Motor neuron (in vitro differentiated cells): ENCODE data around the gene TMEM214. TPM values are rescaled to one million over a fixed set of nuclear protein-coding genes. Genes with fewer than 3 reads are reported as not detected.
A peak's percentile ranks its signal among the peaks of the same experiment; 100 is the strongest.

Source experiments
- ATAC-seq, 8 experiments: fragments of 200-7000 bp; cut with Tn5 transposase; replicated peaks in 6 of 8; 2 replicates each; pipeline ENCODE4 v1.8.0; 2021; ENCODE audit warnings: mild to moderate bottlenecking in 8 of 8, moderate library complexity in 8 of 8
- H3K27ac ChIP-seq, 2 donors: fragments of 250-450 bp; sonication (Bioruptor Pico); 2 replicates each; pipeline ENCODE4 v1.9.0; 2021; ENCODE audit warnings: antibody characterized with exemption in 2 of 2, mild to moderate bottlenecking in 2 of 2, moderate library complexity in 1 of 2
- H3K4me1 ChIP-seq, 2 donors: fragments of 250-450 bp; sonication (Bioruptor Pico); replicated peaks in 1 of 2; 2 replicates each; pipeline ENCODE4 v1.6.1; 2021; ENCODE audit warnings: antibody characterized with exemption in 2 of 2, mild to moderate bottlenecking in 2 of 2, moderate library complexity in 1 of 2
- H3K4me3 ChIP-seq, 5 donors: fragments of 250-450 bp; sonication (Bioruptor Pico); 2 replicates each; pipeline ENCODE4 v1.9.0; 2021; ENCODE audit warnings: antibody characterized with exemption in 5 of 5, mild to moderate bottlenecking in 5 of 5, moderate library complexity in 4 of 5
- WGBS, 10 experiments: fragments of 450-650 bp; shearing (Covaris generic); methylation state at CpG; one replicate each; pipeline ENCODE4 v1.0.0; 2022; 5-methylcytosine and 5-hydroxymethylcytosine counted together
- in situ Hi-C, 9 experiments: fragments of 400-800 bp; cut with MboI; loops; one replicate each; pipeline ENCODE4 v1.15.0; 2021; ENCODE audit warnings: low sequenced_read_pairs in 9 of 9, low pct_unique_long_range_greater_than_20kb in 2 of 9; ENCODE audit not compliant: unreplicated experiment in 9 of 9
- total RNA-seq, 8 experiments: library from RNA; unstranded; fragments of 300-600 nt; gene quantifications; 2 replicates each; pipeline versions ENCODE4 v1.2.3 to v1.2.4, GENCODE V29; 2022

TMEM214 gene
- total RNA-seq, 8 experiments from 2014 or later = 11.8 to 44.1 (median 30.1) TPM

GRCh38 chr2:27042985-27043634, 10.3 kb downstream of the TMEM214 start:
- Histone ChIP-seq H3K4me3 (no peak overlapping the region), H3K27ac (no peak overlapping the region), H3K4me1 (no peaks in the 10 kb centered on the region)
- in situ Hi-C loops = loop anchor here in 1 of 9 experiments (25.0 kb wide), 1 partner anchor 206 kb away; the partner anchor contains the start of gene DPYSL5
- no peak for ATAC-seq
- WGBS, 10 experiments = 69 to 90% (median 80%) methylated on average over 1 to 5 of the region's 7 CpGs; no CpG with 5 or more reads in 1 of the 10 experiments

- in situ Hi-C loops = loop anchor here in 1 of 9 experiments (25.0 kb wide), 1 partner anchor 212 kb away; the partner anchor contains the start of gene DPYSL5
- WGBS, 10 experiments = 5 to 82% (median 30%) methylated on average over 2 to 38 of the region's 52 CpGs; no CpG with 5 or more reads in 4 of the 10 experiments
- peak in 6 of 8 experiments; percentile 2 to 25 (median 14) for ATAC-seq
- H3K4me1 ChIP-seq = peaks cover 8 to 10% of the 10 kb centered on the region in 2 donors
- peak overlapping the region; percentile 96 to 98 for H3K27ac ChIP-seq
- H3K4me3 ChIP-seq = peak overlapping the region; percentile 81 to 99 (median 89)
Observed at GRCh38 chr2:27049422-27050280, 16.9 kb downstream of the TMEM214 start.

GRCh38 chr2:27050281-27050995, 17.7 kb downstream of the TMEM214 start:
- in situ Hi-C loops = no loop called here
- WGBS, 10 experiments = 0 to 7% (median 1%) methylated on average over 1 to 21 of the region's 48 CpGs; no CpG with 5 or more reads in 3 of the 10 experiments
- ATAC-seq = peak; percentile 63 to 82 (median 72)
- H3K27ac ChIP-seq = peak overlapping the region; percentile 96 to 98
- H3K4me3 ChIP-seq = peak overlapping the region; percentile 81 to 99 (median 89)
- H3K4me1 ChIP-seq = peaks cover 8 to 10% of the 10 kb centered on the region in 2 donors

GRCh38 chr2:27050996-27051901, 18.5 kb downstream of the TMEM214 start, which contains the start of gene AGBL5:
Gene AGBL5, plus strand, starts transcription at chr2:27051668. Its CDS starts 1,291 bp downstream, at chr2:27052959.
- in situ Hi-C loops = no loop called here
- ATAC-seq = peak; percentile 62 to 78 (median 74)
- Histone ChIP-seq H3K27ac (peak within 1 kb of the TSS; percentile 96 to 98), H3K4me1 (peaks cover 8 to 10% of the 10 kb centered on the region in 2 donors), H3K4me3 (peak within 1 kb of the TSS; percentile 81 to 99 (median 89))
- WGBS, 10 experiments = 0 to 20% (median 0%) methylated on average over 1 to 32 of the region's 67 CpGs; no CpG with 5 or more reads in 1 of the 10 experiments

GRCh38 chr2:27051902-27052645, 19.3 kb downstream of the TMEM214 start:
- Histone ChIP-seq H3K4me3 (peak overlapping the region; percentile 81 to 99 (median 89)), H3K4me1 (peaks cover 8 to 10% of the 10 kb centered on the region in 2 donors), H3K27ac (peak overlapping the region; percentile 96 to 98)
- ATAC-seq = peak in 2 of 8 experiments; percentile 0 to 1
- in situ Hi-C loops = no loop called here
- WGBS, 10 experiments = 0 to 29% (median 7%) methylated on average over 2 to 5 of the region's 24 CpGs; no CpG with 5 or more reads in 4 of the 10 experiments

GRCh38 chr2:27053321-27053720, 20.6 kb downstream of the TMEM214 start:
- in situ Hi-C loops = no loop called here
- WGBS, 10 experiments = 71 to 100% (median 90%) methylated on average over 2 to 10 of the region's 11 CpGs; no CpG with 5 or more reads in 1 of the 10 experiments
- no peak overlapping the region for H3K4me3 ChIP-seq
- H3K27ac ChIP-seq = no peak overlapping the region
- ATAC-seq = no peak
- peaks cover 8 to 10% of the 10 kb centered on the region in 2 donors for H3K4me1 ChIP-seq

- WGBS, 10 experiments = 67 to 100% (median 91%) methylated on average over 1 to 8 of the region's 8 CpGs; no CpG with 5 or more reads in 2 of the 10 experiments
- Histone ChIP-seq H3K4me3 (no peak overlapping the region), H3K27ac (no peak overlapping the region), H3K4me1 (peaks cover 8 to 10% of the 10 kb centered on the region in 2 donors)
- in situ Hi-C loops = no loop called here
- no peak for ATAC-seq
Observed at GRCh38 chr2:27053776-27054175, 21.0 kb downstream of the TMEM214 start.

- in situ Hi-C loops = no loop called here
- 92 to 100% (median 99%) methylated on average over 4 to 6 of the region's 11 CpGs; no CpG with 5 or more reads in 4 of the 10 experiments for WGBS, 10 experiments
- H3K4me3 ChIP-seq = no peak overlapping the region
- no peak for ATAC-seq
- peaks cover 4% of the 10 kb centered on the region in 2 donors for H3K4me1 ChIP-seq
- H3K27ac ChIP-seq = no peak overlapping the region
Observed at GRCh38 chr2:27054721-27055120, 22.0 kb downstream of the TMEM214 start.

- in situ Hi-C loops = no loop called here
- 60 to 92% (median 83%) methylated on average over 1 to 4 of the region's 6 CpGs; no CpG with 5 or more reads in 3 of the 10 experiments for WGBS, 10 experiments
- Histone ChIP-seq H3K27ac (no peak overlapping the region), H3K4me1 (peaks cover 4% of the 10 kb centered on the region in 2 donors), H3K4me3 (no peak overlapping the region)
- no peak for ATAC-seq
Observed at GRCh38 chr2:27057184-27057583, 24.4 kb downstream of the TMEM214 start.

- in situ Hi-C loops = no loop called here
- no peaks in the 10 kb centered on the region for H3K4me1 ChIP-seq
- 67 to 100% (median 92%) methylated on average over 2 to 9 of the region's 10 CpGs for WGBS, 10 experiments
- no peak for ATAC-seq
- H3K27ac ChIP-seq = no peak overlapping the region
- H3K4me3 ChIP-seq = no peak overlapping the region
Observed at GRCh38 chr2:27058210-27058609, 25.4 kb downstream of the TMEM214 start.

- in situ Hi-C loops = no loop called here
- WGBS, 10 experiments = 70 to 100% (median 100%) methylated on average over 1 to 12 of the region's 15 CpGs; no CpG with 5 or more reads in 1 of the 10 experiments
Observed at GRCh38 chr2:27059141-27059820, 26.5 kb downstream of the TMEM214 start.

More at GRCh38 chr2:27059141-27059820, 26.5 kb downstream of the TMEM214 start:
- Histone ChIP-seq H3K4me3 (no peak overlapping the region), H3K4me1 (no peaks in the 10 kb centered on the region), H3K27ac (no peak overlapping the region)
- no peak for ATAC-seq
